Stomach (tissue), 9 donors: ENCODE measurements around the gene ASMTL. TPM values are rescaled to one million over a fixed set of nuclear protein-coding genes. Genes with fewer than 3 reads are reported as not detected.
"Not testable (repeated sequence)": the region's sequence is repeated elsewhere in the genome, so short reads cannot be mapped to it uniquely, and the experiment has no call there.

Source experiments
- DNase-seq, 2 donors: peaks; one replicate each; pipeline versions ENCODE4 v3.0.0 to v3.0.0-alpha.2; 2013 to 2019
- H3K27ac ChIP-seq, 5 donors: fragments of 200-600 bp in 4 of 5; sonication (generic) in 4 of 5; one replicate each; pipeline ENCODE4 v1.5.1; 2013 to 2019; ENCODE audit warnings: mild to moderate bottlenecking in 1 of 5, moderate library complexity in 1 of 5
- H3K27me3 ChIP-seq, 3 donors: fragments of 200-600 bp; sonication (generic); one replicate each; pipeline ENCODE4 v1.5.1; 2017 to 2019; ENCODE audit warnings: mixed run types in 1 of 3
- H3K36me3 ChIP-seq, 4 donors: fragments of 200-600 bp; sonication (generic); 1 replicate in 3 of 4; 2 replicates in 1 of 4; pipeline ENCODE4 v1.5.1; 2016 to 2019
- H3K4me1 ChIP-seq, 4 donors: fragments of 200-600 bp; sonication (generic); one replicate each; pipeline ENCODE4 v1.5.1; 2016 to 2019
- H3K4me3 ChIP-seq, 4 donors: fragments of 200-600 bp; sonication (generic) in 3 of 4; one replicate each; pipeline ENCODE4 v1.5.1; 2016 to 2019; ENCODE audit warnings: mild to moderate bottlenecking in 1 of 4
- H3K9me3 ChIP-seq, 4 donors: fragments of 200-600 bp; sonication (generic); one replicate each; pipeline ENCODE4 v1.5.1; 2016 to 2019
- CTCF ChIP-seq, 7 experiments: fragments of 450-650 bp in 4 of 7; fragments of 200-600 bp in 3 of 7; sonication (generic) in 3 of 7; IDR thresholded peaks; one replicate each; pipeline ENCODE4 v1.5.1; 2016 to 2019; ENCODE audit warnings: antibody characterized with exemption in 7 of 7, control low read depth in 2 of 7, mild to moderate bottlenecking in 1 of 7
- EP300 ChIP-seq: sonication (generic); formaldehyde crosslinking; IDR thresholded peaks from one replicate; pipeline ENCODE4 v1.6.1; 2017; ENCODE audit warnings: antibody characterized with exemption
- POLR2A ChIP-seq, 4 donors: fragments of 450-650 bp; IDR thresholded peaks; one replicate each; pipeline ENCODE4 v1.6.1; 2016; ENCODE audit warnings: antibody characterized with exemption in 4 of 4, control low read depth in 2 of 4, mild to moderate bottlenecking in 1 of 4, moderate library complexity in 1 of 4
- POLR2AphosphoS5 ChIP-seq, 3 donors: sonication (generic); formaldehyde crosslinking; IDR thresholded peaks; one replicate each; pipeline ENCODE4 v1.6.1; 2016; ENCODE audit warnings: antibody characterized with exemption in 3 of 3
- WGBS, 5 donors: extraction: QIAGEN DNeasy Blood & Tissue Kit in 3 of 5; methylation state at CpG; one replicate each; pipeline versions ENCODE4 v1.1.5 to v1.1.7; 2013 to 2018; 5-methylcytosine and 5-hydroxymethylcytosine counted together
- intact Hi-C: fragments of 100-400 bp; cut with DNase I; formaldehyde crosslinking; loops from one replicate; pipeline ENCODE4 v1.15.1; 2023; ENCODE audit warnings: low total_unique reads
- polyA plus RNA-seq, 3 donors: library from polyadenylated mRNA; stranded (reverse); fragments of 200-250 nt; gene quantifications; one replicate each; pipeline ENCODE4 v1.2.3, GENCODE V29; 2013
- total RNA-seq, 5 donors: library from RNA; depleted of rRNA; stranded (reverse); fragments of >200 nt; gene quantifications; one replicate each; pipeline versions ENCODE4 v1.1.0 to v1.2.3, GENCODE V29; 2014 to 2016
- donor health status: healthy with polysubstance abuse.
- donor health status: Bipolar disorder and iron deficiency.
- donor health status: healthy.

The ASMTL gene
- total and polyA plus RNA-seq, 8 donors, result 5.8 to 45.8 (median 17.9) TPM

- Histone ChIP-seq H3K4me1 (peaks cover 17 to 31% (median 27%) of the 10 kb centered on the region in 4 donors), H3K27ac (no peak overlapping the region), H3K36me3 (peaks cover 0 to 9% (median 2%) of the 10 kb centered on the region in 4 donors), H3K4me3 (no peak overlapping the region), H3K9me3 (peaks cover 0 to 16% (median 0%) of the 10 kb centered on the region in 4 donors), H3K27me3 (no peaks in the 10 kb centered on the region)
- TF ChIP-seq POLR2AphosphoS5 (IDR thresholded peaks at IDR 0.05) (no peak), CTCF (IDR thresholded peaks at IDR 0.05) (no peak), POLR2A (IDR thresholded peaks at IDR 0.05) (no peak), EP300 (no peak)
- DNase-seq, result no peak
- 85 to 94% (median 91%) methylated on average over 9 of the region's 9 CpGs for WGBS, 5 donors
- intact Hi-C loops, result no loop called here
Measured at GRCh38 chrX:1449036-1449822, 3.5 kb downstream of the ASMTL start.

- H3K4me3 ChIP-seq, H3K27me3 ChIP-seq, DNase-seq, H3K27ac ChIP-seq, H3K36me3 ChIP-seq, intact Hi-C loops: not testable (repeated sequence)
- Histone ChIP-seq H3K4me1 (peaks cover 17 to 26% (median 23%) of the 10 kb centered on the region in 4 donors), H3K9me3 (peaks cover 0 to 22% (median 0%) of the 10 kb centered on the region in 4 donors)
- WGBS, 5 donors, result 98 to 100% (median 99%) methylated on average over 5 of the region's 5 CpGs
Measured at GRCh38 chrX:1448573-1449001, 4.1 kb downstream of the ASMTL start.

- Histone ChIP-seq H3K4me1 (peaks cover 17 to 26% (median 21%) of the 10 kb centered on the region in 4 donors), H3K9me3 (peaks cover 0 to 22% (median 0%) of the 10 kb centered on the region in 4 donors)
- WGBS, 5 donors, result 93 to 99% (median 98%) methylated on average over 8 of the region's 8 CpGs
- DNase-seq, H3K27me3 ChIP-seq, H3K27ac ChIP-seq, H3K4me3 ChIP-seq, intact Hi-C loops, H3K36me3 ChIP-seq: not testable (repeated sequence)
Measured at GRCh38 chrX:1447969-1448572, 4.6 kb downstream of the ASMTL start.

- DNase-seq, H3K4me3 ChIP-seq, H3K27me3 ChIP-seq, intact Hi-C loops, H3K27ac ChIP-seq: not testable (repeated sequence)
- H3K4me1 ChIP-seq, result peaks cover 14 to 23% (median 19%) of the 10 kb centered on the region in 4 donors
- 92 to 95% (median 94%) methylated on average over 13 of the region's 13 CpGs for WGBS, 5 donors
- H3K36me3 ChIP-seq, result peaks cover 0 to 11% (median 4%) of the 10 kb centered on the region in 4 donors
- H3K9me3 ChIP-seq, result peaks cover 0 to 22% (median 0%) of the 10 kb centered on the region in 4 donors
Measured at GRCh38 chrX:1446984-1447968, 5.4 kb downstream of the ASMTL start.

- Histone ChIP-seq H3K27me3 (no peaks in the 10 kb centered on the region), H3K36me3 (peaks cover 0 to 31% (median 20%) of the 10 kb centered on the region in 4 donors), H3K9me3 (peaks cover 0 to 22% (median 0%) of the 10 kb centered on the region in 4 donors), H3K4me1 (no peaks in the 10 kb centered on the region), H3K4me3 (no peak overlapping the region), H3K27ac (no peak overlapping the region)
- intact Hi-C loops, result no loop called here
- no peak for DNase-seq
- TF ChIP-seq POLR2A (IDR thresholded peaks at IDR 0.05), result no peak
- 97 to 98% (median 97%) methylated on average over 19 of the region's 19 CpGs for WGBS, 5 donors
Measured at GRCh38 chrX:1444561-1445500, 7.9 kb downstream of the ASMTL start.
